HG03378 (cell line): Measurements from ENCODE around the gene PRKD2.
"Not testable (repeated sequence)": the region's sequence is repeated elsewhere in the genome, so short reads cannot be mapped to it uniquely, and the experiment has no call there.

Experiments used
- ATAC-seq: cut with Tn5 transposase; IDR thresholded peaks from one replicate; pipeline ENCODE4 v1.9.1; 2021; ENCODE audit warnings: mild to moderate bottlenecking, moderate library complexity; ENCODE audit not compliant: unreplicated experiment

The PRKD2 gene

DNA sequence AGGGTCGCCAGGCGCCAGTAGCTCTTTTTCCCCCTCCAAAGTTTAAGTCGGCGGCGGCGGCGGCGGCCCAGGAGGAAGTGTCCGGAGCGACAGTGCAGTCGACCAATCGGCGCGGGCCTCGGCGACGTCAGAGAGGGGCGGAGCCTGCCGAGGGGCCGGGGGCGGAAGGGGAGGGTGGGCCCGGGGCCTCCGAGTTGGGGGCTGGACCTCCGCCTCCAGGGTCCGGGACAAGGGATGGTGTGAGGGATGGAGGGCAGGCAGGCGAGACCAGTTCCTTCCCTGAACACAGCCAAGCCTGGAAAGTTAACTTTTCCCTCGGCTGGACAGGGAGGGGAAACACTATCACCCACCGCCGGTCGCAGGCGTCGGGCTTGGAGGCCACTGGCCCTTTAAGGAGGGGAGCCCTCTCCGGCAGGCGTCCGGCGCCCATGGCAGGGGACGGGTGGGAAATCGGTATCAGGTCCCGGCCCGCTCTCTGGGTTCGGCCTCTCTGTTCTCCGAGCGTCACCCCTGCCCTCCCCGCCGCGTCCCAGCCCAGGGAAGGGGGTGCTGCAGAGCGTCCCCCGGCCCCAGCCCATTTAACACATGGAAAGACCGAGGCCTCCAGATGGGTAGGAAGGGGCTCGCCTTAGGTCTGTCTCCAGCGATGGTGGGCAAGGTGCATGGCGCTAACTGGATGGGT is at the start of gene PRKD2:
Gene PRKD2, minus strand, starts transcription at position 81 of the 682 bp plus-strand sequence. CDS start 744 bp downstream, outside the sequence.
- ATAC-seq, result no peak

DNA sequence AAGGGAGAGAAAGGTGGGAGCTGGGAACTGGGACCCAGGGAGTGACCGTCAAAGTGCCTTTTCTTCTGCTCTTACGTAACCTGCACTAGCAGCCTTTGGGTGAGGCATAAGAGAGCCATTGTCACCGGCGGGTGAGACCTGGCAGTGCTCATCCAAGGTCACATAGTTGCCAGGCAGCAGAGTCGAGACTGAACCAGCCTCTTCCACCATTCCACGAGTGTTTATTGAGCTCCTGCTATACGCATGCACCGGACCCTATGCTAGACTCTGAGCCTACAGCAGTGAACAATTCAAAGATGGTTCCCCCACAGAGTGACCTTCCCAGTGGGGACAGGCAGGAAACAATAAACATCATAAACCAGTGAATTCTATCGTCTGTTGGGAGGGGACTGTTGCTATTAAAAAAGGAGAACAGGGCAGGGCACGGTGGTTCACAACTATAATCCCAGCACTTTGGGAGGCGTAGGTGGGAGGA is 47.9 kb upstream of the PRKD2 start:
- ATAC-seq, result no peak

DNA sequence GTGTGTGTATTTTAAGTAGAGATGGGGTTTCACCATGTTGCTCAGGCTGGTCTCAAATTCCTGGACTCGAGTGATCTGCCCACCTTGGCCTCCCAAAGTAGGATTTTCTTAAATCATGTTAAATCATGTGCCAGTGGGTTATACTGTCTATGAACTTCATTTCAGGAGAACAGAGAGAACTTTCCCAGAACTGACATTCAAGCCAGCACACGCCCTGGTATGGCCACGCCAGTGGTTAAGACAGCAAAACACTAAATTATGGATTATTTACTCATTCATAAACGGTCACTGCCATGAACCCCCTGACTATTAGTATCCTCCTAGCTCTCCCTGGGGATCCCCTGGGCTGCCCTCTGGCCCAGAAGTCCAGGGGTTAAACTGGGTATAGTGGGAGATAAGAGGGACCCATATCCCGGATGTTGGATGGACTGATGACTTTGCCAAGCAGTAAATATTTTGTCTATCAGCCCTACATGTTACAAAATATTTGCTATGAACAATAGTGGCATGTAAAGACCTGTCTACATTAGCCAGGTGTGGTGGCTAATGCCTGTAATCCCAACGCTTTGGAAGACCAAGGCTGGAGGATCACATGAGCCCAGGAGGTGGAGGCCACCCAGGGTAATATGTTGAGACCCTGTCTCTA is 45.5 kb upstream of the PRKD2 start:
- no peak for ATAC-seq

DNA sequence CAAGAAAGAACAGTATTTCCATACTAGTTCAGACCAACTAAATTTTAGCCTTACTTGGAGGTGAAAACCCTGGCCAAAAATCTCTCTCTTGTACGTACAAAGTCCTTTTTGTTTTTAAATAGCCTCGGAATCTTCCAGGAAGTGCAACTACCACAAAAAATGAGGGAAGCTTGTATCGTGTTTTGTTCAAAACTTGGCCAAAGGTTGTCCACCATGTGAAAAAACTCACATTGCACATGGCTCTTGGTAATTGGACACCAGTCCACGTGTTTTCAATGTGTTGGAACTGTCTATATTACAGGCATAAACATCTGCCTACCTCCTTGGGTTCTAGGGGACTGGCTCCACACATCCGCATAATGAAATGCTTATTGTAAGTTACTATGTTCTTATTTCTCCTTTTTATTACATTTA is 44.5 kb upstream of the PRKD2 start:
- no peak for ATAC-seq

DNA sequence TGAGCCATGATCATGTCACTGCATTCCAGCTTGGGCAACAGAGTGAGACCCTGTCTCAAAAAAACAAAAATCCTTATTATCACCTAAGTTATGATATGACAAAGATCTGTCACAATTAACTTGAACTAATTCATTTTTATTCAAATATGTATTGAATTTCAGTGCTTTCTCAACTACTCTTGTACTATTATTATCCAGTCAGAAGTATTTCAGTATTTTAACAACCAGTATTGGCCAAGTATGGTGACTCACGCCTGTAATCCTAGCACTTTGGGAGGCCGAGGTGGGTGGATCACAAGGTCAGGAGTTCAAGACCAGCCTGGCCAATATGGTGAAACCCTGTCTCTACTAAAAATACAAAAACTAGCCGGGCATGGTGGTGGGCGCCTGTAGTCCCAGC is 44.0 kb upstream of the PRKD2 start:
- ATAC-seq, result not testable (repeated sequence)

DNA sequence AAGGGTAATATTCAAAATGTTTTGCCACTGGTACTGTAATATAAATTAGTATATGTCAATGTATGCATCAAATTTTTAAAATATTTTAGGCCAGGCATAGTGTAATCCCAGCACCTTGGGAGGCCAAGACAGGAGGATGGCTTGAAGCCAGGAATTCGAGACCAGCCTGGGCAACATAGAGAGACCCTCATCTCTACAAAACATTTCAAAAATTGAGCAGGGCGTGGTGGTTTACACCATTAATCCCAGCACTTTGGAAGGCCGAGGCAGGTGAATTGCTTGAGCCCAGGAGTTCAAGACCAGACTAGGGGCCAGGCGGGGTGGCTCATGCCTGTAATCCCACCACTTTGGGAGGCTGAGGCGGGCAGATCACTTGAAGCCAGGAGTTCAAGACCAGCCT is 43.4 kb upstream of the PRKD2 start:
- ATAC-seq, result no peak

DNA sequence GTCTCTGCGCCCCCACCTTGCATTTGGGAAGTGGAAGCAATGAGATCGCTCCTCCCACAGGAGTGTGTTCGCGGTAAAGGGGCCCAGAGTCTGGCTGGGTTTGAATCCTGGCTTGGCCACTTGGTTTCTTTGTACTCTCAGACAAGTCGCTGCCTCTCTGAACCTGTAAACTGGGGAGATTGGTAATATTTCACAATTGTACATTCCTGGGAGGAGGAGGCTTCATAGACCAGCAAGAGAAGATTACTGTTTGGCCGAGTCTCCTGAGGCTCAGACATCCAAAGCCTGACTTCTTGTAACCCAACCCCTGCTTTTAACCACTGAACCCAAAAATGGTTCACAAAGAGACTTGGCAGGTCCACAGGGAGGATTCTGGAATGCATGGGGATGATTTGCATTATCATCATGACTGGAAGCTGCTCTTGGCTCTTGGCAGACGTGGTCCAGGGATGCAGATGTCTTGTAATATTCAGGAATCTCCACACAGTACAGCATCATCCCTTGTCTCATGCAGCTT is 43.0 kb upstream of the PRKD2 start:
- no peak for ATAC-seq

DNA sequence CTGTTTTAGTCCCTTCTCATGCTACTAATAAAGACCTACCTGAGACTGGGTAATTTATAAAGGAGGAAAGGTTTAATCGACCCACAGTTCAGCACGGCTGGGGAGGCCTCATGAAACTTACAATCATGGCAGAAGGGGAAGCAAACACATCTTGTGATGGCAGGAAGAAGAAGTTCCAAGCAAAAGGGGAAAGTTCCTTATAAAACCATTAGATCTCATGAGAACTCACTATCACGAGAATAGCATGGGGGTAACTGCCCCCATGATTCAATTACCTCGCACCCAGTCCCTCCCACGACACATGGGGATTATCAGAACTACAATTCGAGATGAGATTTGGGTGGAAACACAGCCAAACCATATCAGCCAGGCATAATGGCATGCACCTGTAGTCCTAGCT is 42.3 kb upstream of the PRKD2 start:
- ATAC-seq, result no peak

DNA sequence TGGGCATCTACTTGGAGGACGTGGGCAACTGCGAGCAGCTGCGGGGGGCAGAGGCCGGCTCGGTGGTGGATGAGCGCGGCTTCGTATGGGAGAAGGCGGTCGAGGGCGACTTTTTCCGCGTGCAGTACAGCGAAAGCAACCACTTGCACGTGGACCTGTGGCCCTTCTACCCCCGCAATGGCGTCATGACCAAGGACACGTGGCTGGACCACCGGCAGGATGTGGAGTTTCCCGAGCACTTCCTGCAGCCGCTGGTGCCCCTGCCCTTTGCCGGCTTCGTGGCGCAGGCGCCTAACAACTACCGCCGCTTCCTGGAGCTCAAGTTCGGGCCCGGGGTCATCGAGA is 39.6 kb upstream of the PRKD2 start:
- ATAC-seq, result no peak

DNA sequence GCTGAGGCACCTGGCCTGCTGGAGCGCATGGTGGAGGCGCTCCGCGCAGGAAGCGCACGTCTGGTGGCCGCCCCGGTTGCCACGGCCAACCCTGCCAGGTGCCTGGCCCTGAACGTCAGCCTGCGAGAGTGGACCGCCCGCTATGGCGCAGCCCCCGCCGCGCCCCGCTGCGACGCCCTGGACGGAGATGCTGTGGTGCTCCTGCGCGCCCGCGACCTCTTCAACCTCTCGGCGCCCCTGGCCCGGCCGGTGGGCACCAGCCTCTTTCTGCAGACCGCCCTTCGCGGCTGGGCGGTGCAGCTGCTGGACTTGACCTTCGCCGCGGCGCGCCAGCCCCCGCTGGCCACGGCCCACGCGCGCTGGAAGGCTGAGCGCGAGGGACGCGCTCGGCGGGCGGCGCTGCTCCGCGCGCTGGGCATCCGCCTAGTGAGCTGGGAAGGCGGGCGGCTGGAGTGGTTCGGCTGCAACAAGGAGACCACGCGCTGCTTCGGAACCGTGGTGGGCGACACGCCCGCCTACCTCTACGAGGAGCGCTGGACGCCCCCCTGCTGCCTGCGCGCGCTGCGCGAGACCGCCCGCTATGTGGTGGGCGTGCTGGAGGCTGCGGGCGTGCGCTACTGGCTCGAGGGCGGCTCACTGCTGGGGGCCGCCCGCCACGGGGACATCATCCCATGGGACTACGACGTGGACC is 39.1 kb upstream of the PRKD2 start:
- ATAC-seq, result no peak

DNA sequence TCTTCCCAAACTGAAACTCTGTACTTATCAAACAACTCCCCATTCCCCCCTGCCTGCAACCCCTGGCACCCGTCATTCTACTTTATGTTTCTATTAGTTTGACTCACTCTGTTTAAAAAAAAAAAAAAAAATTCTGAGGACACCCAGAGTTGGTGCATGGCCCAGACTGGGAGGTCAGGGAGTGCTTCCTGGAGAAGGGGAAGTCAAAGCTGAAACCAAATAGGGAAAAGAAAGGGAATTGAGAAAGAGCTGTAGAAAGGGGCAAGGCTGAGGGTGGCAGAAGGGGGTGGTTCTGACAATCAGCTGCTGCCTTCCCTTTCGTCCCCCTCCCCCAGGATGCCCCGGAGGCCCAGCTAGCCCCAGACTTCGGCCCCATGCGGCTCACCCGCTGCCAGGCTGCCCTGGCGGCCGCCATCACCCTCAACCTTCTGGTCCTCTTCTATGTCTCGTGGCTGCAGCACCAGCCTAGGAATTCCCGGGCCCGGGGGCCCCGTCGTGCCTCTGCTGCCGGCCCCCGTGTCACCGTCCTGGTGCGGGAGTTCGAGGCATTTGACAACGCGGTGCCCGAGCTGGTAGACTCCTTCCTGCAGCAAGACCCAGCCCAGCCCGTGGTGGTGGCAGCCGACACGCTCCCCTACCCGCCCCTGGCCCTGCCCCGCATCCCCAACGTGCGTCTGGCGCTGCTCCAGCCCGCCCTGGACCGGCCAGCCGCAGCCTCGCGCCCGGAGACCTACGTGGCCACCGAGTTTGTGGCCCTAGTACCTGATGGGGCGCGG is 38.4 kb upstream of the PRKD2 start:
- ATAC-seq, result no peak

DNA sequence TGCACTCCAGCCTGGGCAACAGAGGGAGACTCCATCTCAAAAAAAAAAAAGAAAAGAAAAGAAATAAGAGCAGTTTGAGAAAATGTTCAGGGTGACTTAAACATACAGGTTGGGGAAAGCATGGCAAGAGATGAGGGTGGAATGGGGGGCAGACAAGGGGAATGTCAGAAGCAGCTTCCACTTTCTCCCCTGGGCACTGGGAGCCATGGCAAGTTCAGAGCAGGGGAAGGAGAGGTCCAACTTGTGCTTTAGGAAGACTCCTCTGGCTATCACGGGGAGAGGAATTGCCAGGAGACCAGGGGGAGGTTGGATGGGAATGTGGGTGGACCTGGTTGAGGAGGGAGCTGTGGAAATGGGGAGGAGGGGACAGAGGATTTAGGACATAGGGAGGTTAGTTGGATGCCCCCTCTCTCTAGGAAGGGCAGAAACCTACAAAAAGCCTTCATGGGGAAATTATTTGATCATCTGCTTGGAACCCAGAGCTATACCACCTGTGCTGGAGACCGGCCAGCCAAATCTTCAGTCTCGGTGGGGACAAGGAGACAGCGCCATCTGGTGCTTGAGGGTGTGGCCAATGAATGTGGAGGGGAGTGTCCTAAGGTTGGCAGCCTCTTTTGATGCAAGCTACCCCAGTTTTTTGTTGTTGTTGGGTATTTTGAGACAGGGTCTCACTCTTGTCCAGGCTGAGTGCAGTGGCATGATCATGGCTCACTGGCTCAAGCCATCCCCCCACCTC is 36.7 kb upstream of the PRKD2 start:
- ATAC-seq, result no peak

DNA sequence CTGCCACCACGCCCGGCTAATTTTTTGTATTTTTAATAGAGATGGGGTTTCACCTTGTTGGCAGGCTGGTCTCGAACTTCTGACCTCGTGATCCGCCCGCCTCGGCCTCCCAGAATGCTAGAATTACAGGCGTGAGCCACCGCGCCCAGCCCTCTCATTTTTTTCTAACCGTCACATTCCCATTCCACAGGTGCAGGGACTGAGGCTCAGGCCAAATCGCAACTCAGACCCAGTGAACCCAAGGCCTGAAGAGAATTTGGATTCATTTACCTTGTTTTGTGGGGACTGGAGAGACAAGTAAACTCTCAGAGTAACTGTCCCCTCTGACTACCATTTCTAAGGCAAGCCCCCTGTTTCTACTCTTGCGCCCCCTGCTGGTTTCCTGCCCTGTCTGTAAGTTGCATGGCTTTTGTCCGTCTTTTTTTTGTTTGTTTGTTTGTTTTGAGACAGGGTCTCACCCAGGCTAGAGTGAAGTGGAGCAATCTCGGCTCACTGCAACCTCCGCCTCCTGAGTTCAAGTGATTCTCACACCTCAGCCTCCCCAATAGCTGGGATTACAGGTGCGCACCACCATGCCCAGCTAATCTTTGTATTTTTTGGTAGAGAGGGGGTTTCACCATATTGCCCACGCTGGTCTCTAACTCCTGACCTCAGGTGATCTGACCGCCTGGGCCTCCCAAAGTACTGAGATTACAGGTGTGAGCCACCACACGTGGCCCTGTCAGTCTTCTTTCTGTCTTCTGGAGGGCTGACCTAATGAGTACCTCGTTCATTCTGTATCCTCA is 31.6 kb upstream of the PRKD2 start:
- no peak for ATAC-seq

DNA sequence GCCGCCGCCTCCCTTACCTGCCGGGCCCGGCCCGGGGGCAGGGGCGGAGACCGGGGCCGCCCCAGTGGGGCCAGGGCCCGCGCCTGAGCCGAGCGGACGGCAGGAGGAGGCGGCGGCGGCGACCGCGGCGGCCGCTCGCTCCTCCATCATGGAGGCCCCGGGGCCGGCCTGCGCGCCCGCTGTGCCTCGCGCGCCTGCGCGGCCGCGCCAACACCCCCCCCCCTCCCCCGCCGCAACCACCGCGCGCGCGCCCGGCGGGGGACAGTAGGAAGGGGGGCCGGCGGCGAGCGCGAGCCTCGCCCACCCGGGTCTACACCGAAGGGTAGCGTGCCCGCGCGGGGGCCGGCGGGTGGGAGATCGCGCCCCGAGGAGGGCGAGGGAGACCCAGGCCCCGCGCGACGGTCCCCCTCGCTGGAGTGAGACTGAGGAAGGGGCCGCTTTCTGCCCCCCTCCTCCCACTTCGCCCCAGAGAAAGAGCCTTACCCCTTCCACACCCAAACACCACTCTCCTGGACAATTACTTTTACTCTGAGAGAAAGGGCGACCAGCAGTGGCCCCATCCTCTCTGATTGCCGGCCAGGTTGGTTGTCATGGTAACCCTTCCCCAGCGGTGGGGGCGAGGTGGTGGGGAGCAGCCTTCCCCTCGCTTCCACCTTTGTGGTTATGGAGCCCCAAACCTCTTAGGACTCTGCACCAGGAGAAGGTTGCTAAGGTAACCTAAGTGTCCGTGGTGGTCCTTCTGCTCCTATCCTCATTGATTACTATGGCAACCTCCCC is 29.6 kb upstream of the PRKD2 start, which contains the start of gene STRN4:
Gene STRN4, minus strand, starts transcription at position 170 of the 777 bp plus-strand sequence. Its CDS starts 20 bp downstream, at position 150.
- no peak for ATAC-seq

DNA sequence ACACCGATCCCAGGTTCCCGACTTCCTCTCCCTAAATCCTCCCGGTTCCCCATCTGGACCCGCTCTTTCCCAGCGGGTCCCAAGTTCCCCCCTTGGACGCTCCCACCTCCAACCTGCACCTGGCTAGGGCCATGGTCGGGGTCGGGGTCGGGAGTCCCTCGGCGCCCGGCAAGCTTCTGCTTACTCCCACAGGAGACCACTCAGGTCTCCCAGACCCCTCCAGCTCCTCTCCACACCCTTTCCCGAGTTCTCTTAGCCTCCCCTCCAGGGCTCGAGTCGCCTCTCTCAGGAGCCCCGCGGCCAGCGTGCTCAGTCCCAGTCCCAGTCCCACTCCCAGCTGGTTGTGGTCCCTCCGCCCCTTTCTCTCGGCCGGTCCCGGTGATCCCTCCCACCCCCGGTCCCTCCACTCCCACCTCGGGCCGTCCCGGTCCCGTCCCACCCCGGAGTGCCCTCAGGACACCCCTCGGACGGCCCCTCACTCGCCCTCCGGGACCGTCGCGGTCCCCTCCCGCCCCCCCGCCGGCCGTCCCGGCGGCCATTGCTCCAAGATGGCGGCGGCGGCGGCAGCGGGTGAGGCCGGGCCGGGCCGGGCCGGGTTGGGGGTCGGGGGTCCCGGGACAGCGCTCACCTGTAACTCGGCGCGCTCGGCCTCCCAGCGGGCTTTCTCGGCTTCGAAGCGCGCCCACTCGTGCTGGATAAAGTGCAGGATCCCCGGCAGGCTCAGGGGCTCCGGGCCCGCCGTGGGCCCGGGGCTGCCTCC is 28.8 kb upstream of the PRKD2 start, which contains the start of gene FKRP:
Gene FKRP, plus strand, starts transcription at position 537 of the 760 bp plus-strand sequence. CDS start 9,394 bp downstream, outside the sequence.
- no peak for ATAC-seq

DNA sequence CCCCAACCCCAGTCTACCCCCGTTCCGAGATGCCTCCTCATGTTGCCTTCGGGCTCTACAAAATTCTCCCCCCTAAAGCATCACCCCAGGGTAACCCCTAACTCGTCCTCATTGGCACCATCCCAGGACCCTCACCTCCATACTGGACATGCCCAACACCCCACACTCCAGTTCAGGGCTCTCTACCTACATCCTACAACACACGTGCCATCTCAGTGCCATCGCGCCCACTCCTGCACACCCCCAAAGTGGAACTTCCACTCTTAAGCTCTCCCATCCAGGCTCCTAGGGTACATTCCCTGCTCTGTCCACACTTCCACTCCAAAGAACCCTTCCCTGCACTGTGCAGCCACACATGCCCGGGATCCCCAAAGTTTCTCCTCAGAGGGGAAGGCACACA is 28.1 kb upstream of the PRKD2 start:
- no peak for ATAC-seq

DNA sequence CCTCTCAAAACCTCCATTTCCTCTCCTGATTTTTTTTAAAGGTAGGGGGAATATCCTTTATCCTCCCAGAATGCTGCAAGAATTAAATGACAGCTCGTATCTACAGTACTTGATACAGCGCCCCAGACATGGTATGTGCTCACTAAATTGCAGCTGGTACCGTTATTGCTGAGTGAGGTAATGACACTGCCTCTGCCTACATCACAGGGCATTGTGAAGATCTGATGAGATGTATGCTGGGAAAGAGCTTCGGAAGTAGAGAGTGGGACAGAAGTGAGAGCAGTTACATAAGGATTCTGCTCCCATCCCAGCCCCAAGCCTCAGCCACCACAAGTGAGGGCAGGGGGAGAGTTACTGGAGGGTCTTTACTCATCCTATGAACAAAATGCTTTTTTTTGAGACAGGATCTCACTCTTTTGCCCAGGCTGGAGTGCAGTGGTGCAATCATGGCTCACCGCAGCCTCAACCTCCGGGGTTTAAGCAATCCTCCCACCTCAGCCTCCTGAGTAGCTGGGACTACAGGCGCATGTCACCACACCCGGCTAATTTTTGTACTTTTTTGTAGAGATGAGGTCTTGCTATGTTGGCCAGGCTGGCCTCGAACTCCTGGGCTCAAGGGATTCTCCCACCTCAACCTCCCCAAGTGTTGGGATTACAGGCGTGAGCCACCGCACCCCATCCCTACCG is 27.2 kb upstream of the PRKD2 start:
- ATAC-seq, result no peak
